Natural killer cell (primary cell): Measurements from ENCODE around the gene SPATA32. TPM values are rescaled to one million over a fixed set of nuclear protein-coding genes. Genes with fewer than 3 reads are reported as not detected.

Source experiments
- ATAC-seq, 3 donors: fragments of 150-1000 bp in 2 of 3; fragments of 200-7000 bp in 1 of 3; cut with Tn5 transposase; 1 replicate in 1 of 3; 2 replicates in 2 of 3; pipeline ENCODE4 v1.10.0; 2021; ENCODE audit warnings: mild to moderate bottlenecking in 2 of 3, moderate library complexity in 2 of 3
- DNase-seq, 2 donors: peaks; one replicate each; pipeline versions ENCODE4 v3.0.0 to v3.0.0-alpha.2; 2013 to 2021; ENCODE audit warnings: mixed read lengths in 1 of 2
- H3K27ac ChIP-seq: one replicate; pipeline ENCODE4 v1.5.1; 2013; ENCODE audit warnings: mild to moderate bottlenecking, low read length
- H3K27me3 ChIP-seq: one replicate; pipeline ENCODE4 v1.6.1; 2013; ENCODE audit warnings: low read length; ENCODE audit not compliant: control insufficient read depth, insufficient read depth
- H3K36me3 ChIP-seq: one replicate; pipeline ENCODE4 v1.6.1; 2013; ENCODE audit warnings: low read length; ENCODE audit not compliant: control insufficient read depth, insufficient read depth
- H3K4me1 ChIP-seq: one replicate; pipeline ENCODE4 v1.6.1; 2013; ENCODE audit warnings: low read length; ENCODE audit not compliant: control insufficient read depth, insufficient read depth
- H3K4me3 ChIP-seq: one replicate; pipeline ENCODE4 v1.5.1; 2013; ENCODE audit warnings: low read length
- H3K9me3 ChIP-seq: one replicate; pipeline ENCODE4 v1.6.1; 2013; ENCODE audit warnings: low read length; ENCODE audit not compliant: control insufficient read depth, insufficient read depth
- H3K27ac Mint-ChIP-seq, 2 donors: one replicate each; pipeline ENCODE4 v1.8.0; 2022; ENCODE audit warnings: mild to moderate bottlenecking in 2 of 2, mixed read lengths in 2 of 2, moderate library complexity in 1 of 2
- H3K27me3 Mint-ChIP-seq, 2 donors: one replicate each; pipeline ENCODE4 v1.8.0; 2022; ENCODE audit warnings: low read depth in 2 of 2, mixed read lengths in 2 of 2
- H3K36me3 Mint-ChIP-seq: one replicate; pipeline ENCODE4 v1.8.0; 2022; ENCODE audit warnings: mixed read lengths
- H3K4me1 Mint-ChIP-seq, 2 donors: one replicate each; pipeline ENCODE4 v1.8.0; 2022; ENCODE audit warnings: mixed read lengths in 2 of 2
- H3K4me3 Mint-ChIP-seq: one replicate; pipeline ENCODE4 v1.8.0; 2022; ENCODE audit warnings: mild to moderate bottlenecking, moderate library complexity, mixed read lengths
- H3K9me3 Mint-ChIP-seq, 2 donors: one replicate each; pipeline ENCODE4 v1.8.0; 2022; ENCODE audit warnings: mixed read lengths in 2 of 2
- WGBS: methylation state at CpG from one replicate; pipeline ENCODE4 v1.1.7; 2013; ENCODE audit warnings: missing lambda C conversion rate; ENCODE audit not compliant: insufficient coverage; 5-methylcytosine and 5-hydroxymethylcytosine counted together
- intact Hi-C: fragments of 100-400 bp; cut with micrococcal nuclease; formaldehyde crosslinking; loops from one replicate; pipeline ENCODE4 v1.14.2; 2022
- total RNA-seq, 4 donors: library from RNA; stranded (reverse); fragments of 120-200 nt in 1 of 4; gene quantifications; one replicate each; pipeline versions ENCODE4 v1.2.3 to v1.2.4, GENCODE V29; 2013 to 2022
- TF ChIP-seq, protein P1 (sequence below): fragments of 200-600 bp; IDR thresholded peaks from one replicate; pipeline ENCODE4 v1.8.0; 2022; ENCODE audit warnings: antibody characterized with exemption

SPATA32 gene
- total RNA-seq, 3 donors from 2014 or later (not counting 1 experiment from before 2014, with no cell fraction given): 0.43 TPM; not detected in 2

DNA sequence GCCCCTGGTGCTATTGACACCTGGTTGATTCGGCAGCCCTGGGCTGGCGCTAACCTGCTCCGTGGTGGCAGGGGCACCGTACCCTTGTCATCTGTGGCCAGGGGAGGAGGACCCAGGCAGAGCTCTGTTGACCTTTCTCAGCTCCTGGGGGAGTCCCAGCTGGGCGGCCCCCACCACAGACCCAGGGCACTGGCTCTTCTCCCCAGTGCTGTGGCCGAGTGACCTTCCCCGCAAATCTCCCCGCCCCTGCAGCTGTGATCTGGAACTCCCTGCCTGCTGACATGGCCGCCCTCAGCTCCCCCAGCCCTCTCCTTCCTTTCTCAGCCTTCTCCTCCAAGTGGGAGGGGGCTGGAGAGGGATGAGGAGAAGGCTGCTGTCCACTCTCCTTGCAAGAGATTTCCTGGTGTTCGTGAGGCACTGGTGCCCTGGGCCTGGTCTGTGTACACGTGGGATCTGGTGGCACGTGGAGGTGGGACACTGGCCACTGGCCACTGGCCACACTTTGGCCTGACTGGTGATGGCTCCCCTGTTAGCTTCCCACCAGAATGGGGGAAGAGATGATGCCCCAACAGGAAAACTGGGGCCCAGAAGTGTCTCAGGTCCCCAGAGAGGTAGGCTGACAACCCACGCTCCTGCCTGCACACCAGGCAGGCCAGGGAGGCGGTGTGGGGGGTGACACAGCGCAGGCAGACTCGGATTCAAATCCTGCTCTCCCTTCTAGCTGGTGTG, 32.0 kb downstream of the SPATA32 start:
- no peaks in the 10 kb centered on the region for H3K27me3 Mint-ChIP-seq
- intact Hi-C loops: loop anchor here (1.0 to 10.0 kb wide), 3 partner anchors 9 to 1865 kb away; partner anchors contain the start of gene FMNL1
- Histone ChIP-seq H3K27ac (peak overlapping the region; percentile 94), H3K36me3 (peaks cover 30% of the 10 kb centered on the region), H3K4me1 (peaks cover 91% of the 10 kb centered on the region), H3K9me3 (no peaks in the 10 kb centered on the region), H3K4me3 (no peak overlapping the region), H3K27me3 (no peaks in the 10 kb centered on the region)
- H3K36me3 Mint-ChIP-seq: no peaks in the 10 kb centered on the region
- peak overlapping the region; percentile 98 for H3K4me3 Mint-ChIP-seq
- TF ChIP-seq, protein P1, sequence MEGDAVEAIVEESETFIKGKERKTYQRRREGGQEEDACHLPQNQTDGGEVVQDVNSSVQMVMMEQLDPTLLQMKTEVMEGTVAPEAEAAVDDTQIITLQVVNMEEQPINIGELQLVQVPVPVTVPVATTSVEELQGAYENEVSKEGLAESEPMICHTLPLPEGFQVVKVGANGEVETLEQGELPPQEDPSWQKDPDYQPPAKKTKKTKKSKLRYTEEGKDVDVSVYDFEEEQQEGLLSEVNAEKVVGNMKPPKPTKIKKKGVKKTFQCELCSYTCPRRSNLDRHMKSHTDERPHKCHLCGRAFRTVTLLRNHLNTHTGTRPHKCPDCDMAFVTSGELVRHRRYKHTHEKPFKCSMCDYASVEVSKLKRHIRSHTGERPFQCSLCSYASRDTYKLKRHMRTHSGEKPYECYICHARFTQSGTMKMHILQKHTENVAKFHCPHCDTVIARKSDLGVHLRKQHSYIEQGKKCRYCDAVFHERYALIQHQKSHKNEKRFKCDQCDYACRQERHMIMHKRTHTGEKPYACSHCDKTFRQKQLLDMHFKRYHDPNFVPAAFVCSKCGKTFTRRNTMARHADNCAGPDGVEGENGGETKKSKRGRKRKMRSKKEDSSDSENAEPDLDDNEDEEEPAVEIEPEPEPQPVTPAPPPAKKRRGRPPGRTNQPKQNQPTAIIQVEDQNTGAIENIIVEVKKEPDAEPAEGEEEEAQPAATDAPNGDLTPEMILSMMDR: no peak
- peak; percentile 25 to 62 for DNase-seq
- peak; percentile 17 to 38 (median 19) for ATAC-seq
- H3K9me3 Mint-ChIP-seq: no peaks in the 10 kb centered on the region
- peak overlapping the region; percentile 99 for H3K27ac Mint-ChIP-seq
- peaks cover 69 to 95% of the 10 kb centered on the region in 2 donors for H3K4me1 Mint-ChIP-seq
- WGBS: 35% methylated on average over 15 of the region's 16 CpGs

DNA sequence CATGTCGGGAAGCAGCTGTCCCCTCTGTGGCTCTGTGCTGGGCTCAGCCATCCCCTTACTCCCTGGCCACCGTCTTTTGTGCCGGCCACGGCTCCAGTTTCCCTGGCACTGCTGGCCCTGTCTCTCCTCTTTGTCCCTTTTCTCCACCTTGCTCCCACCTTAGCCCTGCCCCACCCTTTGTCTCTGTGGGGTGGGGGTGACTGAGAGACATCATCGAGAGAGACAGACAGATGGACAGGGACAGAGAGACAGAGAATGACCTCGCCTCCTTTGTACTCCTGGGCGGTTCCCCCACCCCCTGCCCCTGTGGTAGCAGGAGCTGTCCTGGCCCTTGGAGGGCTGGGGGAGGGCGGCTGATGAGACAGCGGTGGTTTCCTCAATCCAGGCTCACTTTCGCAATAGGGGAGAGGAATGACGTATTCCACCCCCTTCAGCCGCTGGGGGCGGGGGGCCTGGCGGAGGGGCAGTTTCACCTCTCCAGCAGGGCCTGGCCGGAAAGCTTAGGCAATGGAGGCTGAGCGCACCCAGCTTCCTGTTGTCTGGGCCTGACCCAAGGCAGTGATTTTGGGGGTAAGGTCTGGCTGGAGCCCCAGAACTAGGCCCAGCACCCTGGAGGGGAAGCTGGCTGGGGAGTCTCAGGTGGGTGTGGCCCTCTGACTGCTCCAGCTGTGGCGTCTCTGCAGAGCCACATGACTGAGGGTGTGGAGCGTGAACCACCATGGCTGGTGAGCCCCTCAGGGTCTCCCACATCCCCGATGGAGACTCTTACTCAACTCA, 32.9 kb downstream of the SPATA32 start:
- intact Hi-C loops: loop anchor here (1.0 to 10.0 kb wide), 3 partner anchors 8 to 1864 kb away; partner anchors contain the start of gene FMNL1

DNA sequence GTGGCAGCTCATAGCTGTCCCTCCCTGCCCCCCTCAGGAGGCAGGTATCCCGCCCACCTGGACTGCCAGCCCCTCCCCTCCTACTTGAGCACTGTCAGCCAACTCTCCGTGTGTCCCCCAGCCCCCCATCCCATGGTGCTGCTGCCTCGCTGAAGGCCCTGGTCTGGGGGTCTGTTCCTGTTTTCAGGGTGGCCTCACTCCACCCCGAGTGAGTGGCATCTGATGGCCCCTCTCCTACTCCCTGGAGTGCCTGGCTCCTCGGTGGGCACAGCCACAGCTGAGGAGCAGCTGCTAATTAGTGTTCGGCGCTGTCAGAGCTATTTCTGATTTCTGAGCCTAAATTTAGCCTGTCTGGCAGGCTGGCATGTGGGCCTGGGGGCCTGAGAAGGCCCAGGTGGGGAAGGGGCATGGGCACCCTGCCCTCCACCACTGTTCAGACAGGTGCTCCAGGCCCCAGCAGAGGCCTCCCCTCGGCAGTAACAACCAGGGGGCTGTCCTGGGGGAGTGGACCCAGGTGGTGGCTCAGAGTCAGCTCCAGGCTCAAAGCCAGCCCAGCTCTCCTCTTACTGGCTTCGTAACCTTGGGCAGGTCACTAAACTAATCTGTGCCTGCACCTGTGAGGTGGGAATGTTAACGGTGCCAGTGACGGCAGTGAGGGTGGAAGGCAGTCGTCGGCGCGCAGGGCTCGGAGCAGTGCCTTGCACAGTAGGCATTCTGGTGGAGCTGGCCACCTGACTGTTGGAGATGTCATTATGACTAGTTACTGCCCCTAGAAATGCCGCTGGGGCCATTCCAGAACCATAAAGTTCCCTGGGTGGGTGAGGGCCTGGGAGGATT, 33.8 kb downstream of the SPATA32 start:
- intact Hi-C loops: loop anchor here (2.0 to 10.0 kb wide), 2 partner anchors 89 to 1863 kb away; partner anchors contain the start of gene MAP3K14
- H3K36me3 ChIP-seq: peaks cover 17% of the 10 kb centered on the region
- WGBS: 17% methylated on average over 17 of the region's 17 CpGs
- H3K4me3 Mint-ChIP-seq: peak overlapping the region; percentile 98
- H3K9me3 Mint-ChIP-seq: no peaks in the 10 kb centered on the region
- TF ChIP-seq, protein P1: no peak
- no peaks in the 10 kb centered on the region for H3K9me3 ChIP-seq
- no peaks in the 10 kb centered on the region for H3K27me3 ChIP-seq
- no peaks in the 10 kb centered on the region for H3K27me3 Mint-ChIP-seq
- peak overlapping the region; percentile 94 for H3K27ac ChIP-seq
- peaks cover 77 to 99% of the 10 kb centered on the region in 2 donors for H3K4me1 Mint-ChIP-seq
- DNase-seq (peak; percentile 21 to 59), ATAC-seq (no peak)
- peaks cover 94% of the 10 kb centered on the region for H3K4me1 ChIP-seq
- peak overlapping the region; percentile 92 for H3K4me3 ChIP-seq
- no peaks in the 10 kb centered on the region for H3K36me3 Mint-ChIP-seq
- peak overlapping the region; percentile 99 for H3K27ac Mint-ChIP-seq

More for the DNA sequence above, 32.9 kb downstream of the SPATA32 start:
- TF ChIP-seq, protein P1: no peak
- 5% methylated on average over 19 of the region's 19 CpGs for WGBS
- no peaks in the 10 kb centered on the region for H3K36me3 Mint-ChIP-seq
- H3K36me3 ChIP-seq: peaks cover 25% of the 10 kb centered on the region
- no peaks in the 10 kb centered on the region for H3K9me3 Mint-ChIP-seq
- DNase-seq (peak; percentile 84 to 92), ATAC-seq (peak; percentile 43 to 68 (median 55))
- no peaks in the 10 kb centered on the region for H3K27me3 Mint-ChIP-seq
- peaks cover 74 to 97% of the 10 kb centered on the region in 2 donors for H3K4me1 Mint-ChIP-seq
- no peaks in the 10 kb centered on the region for H3K9me3 ChIP-seq
- H3K4me1 ChIP-seq: peaks cover 93% of the 10 kb centered on the region
- H3K27ac Mint-ChIP-seq: peak overlapping the region; percentile 99
- peak overlapping the region; percentile 92 for H3K4me3 ChIP-seq
- H3K4me3 Mint-ChIP-seq: peak overlapping the region; percentile 98
- H3K27ac ChIP-seq: peak overlapping the region; percentile 94
- H3K27me3 ChIP-seq: no peaks in the 10 kb centered on the region
